K562 (cell line): ENCODE results near the gene MINDY3. TPM values are rescaled to one million over a fixed set of nuclear protein-coding genes. Genes with fewer than 3 reads are reported as not detected.

Experiments used
- ATAC-seq: fragments of 200-7000 bp; cut with Tn5 transposase; 3 replicates; pipeline ENCODE4 v1.9.1; 2020; ENCODE audit warnings: moderate library complexity
- BruUV-seq: library from RNA; stranded (reverse); fragments of 400-500 nt; replicated peaks from 2 replicates; lab custom pipeline; 2021; lab: Mats Ljungman, UMichigan
- CTCF ChIA-PET: fragments of 300-600 bp; formaldehyde crosslinking; extraction: SDS; loops from one replicate; lab custom pipeline; 2021; ENCODE audit warnings: low intra/inter-chr PET ratio; lab: Yijun Ruan, JAX
- POLR2A ChIA-PET: fragments of 300-600, 350-650 bp; sonication (Branson Sonifier 250); formaldehyde crosslinking; extraction: SDS; loops from one replicate; lab custom pipeline; 2021; ENCODE audit warnings: antibody characterized with exemption, inconsistent platforms; lab: Yijun Ruan, JAX
- DNase-seq, 4 experiments: peaks; one replicate each; pipeline versions ENCODE4 v3.0.0 to v3.0.0-alpha.2; 2011 to 2018; ENCODE audit warnings: low spot score in 3 of 4, mixed read lengths in 3 of 4; ENCODE audit errors: extremely low read depth in 1 of 4
- FAIRE-seq: peaks from 2 replicates; lab custom pipeline; 2011; peaks lifted over from hg19 to GRCh38; lab: Jason Lieb, UNC
- H2AFZ ChIP-seq: 2 replicates; pipeline ENCODE4 v1.6.0; 2011; ENCODE audit warnings: low read depth, low read length, control low read depth, inconsistent platforms
- H3K27ac ChIP-seq: fragments of 200-600 bp; 3 replicates; pipeline ENCODE4 v1.8.0; 2011; ENCODE audit warnings: low read depth, mild to moderate bottlenecking, control low read depth, inconsistent platforms, low read length, moderate library complexity, mixed read lengths; ENCODE audit errors: extremely low read depth
- H3K27me3 ChIP-seq, 2 experiments: fragments of 300-600 bp in 1 of 2; 2 replicates in 1 of 2; 3 replicates in 1 of 2; pipeline versions ENCODE4 v1.6.0 to v1.8.0; 2011; ENCODE audit warnings: inconsistent platforms in 2 of 2, low read length in 2 of 2, mild to moderate bottlenecking in 1 of 2, mixed read lengths in 1 of 2, moderate library complexity in 1 of 2; ENCODE audit not compliant: control insufficient read depth in 2 of 2, insufficient read depth in 2 of 2
- H3K36me3 ChIP-seq: fragments of 300-600 bp; 3 replicates; pipeline ENCODE4 v1.8.0; 2011; ENCODE audit warnings: mild to moderate bottlenecking, low read length, inconsistent platforms; ENCODE audit not compliant: control insufficient read depth, insufficient read depth
- H3K4me1 ChIP-seq, 2 experiments: fragments of 200-600 bp in 1 of 2; replicated peaks in 1 of 2; 2 replicates in 1 of 2; 3 replicates in 1 of 2; pipeline versions ENCODE4 v1.5.1 to v1.8.0; 2011; ENCODE audit warnings: inconsistent platforms in 2 of 2, low read length in 2 of 2, mild to moderate bottlenecking in 1 of 2, mixed read lengths in 1 of 2, moderate library complexity in 1 of 2; ENCODE audit not compliant: control insufficient read depth in 2 of 2, insufficient read depth in 2 of 2
- H3K4me2 ChIP-seq: 2 replicates; pipeline ENCODE4 v1.6.1; 2011; ENCODE audit warnings: low read length, control low read depth, inconsistent platforms, mixed read lengths; ENCODE audit not compliant: insufficient read depth
- H3K4me3 ChIP-seq: fragments of 200-600 bp; sonication (generic), shearing (Covaris generic); 2 replicates; pipeline ENCODE4 v1.5.1; 2016; ENCODE audit warnings: control low read depth, inconsistent platforms
- H3K79me2 ChIP-seq: fragments of 200-600 bp; 3 replicates; pipeline ENCODE4 v1.8.0; 2011; ENCODE audit warnings: low read length, inconsistent platforms; ENCODE audit not compliant: control insufficient read depth, insufficient read depth
- H3K9ac ChIP-seq, 2 experiments: 2 replicates each; pipeline versions ENCODE4 v1.6.0 to v1.6.1; 2011; ENCODE audit warnings: low read depth in 2 of 2, low read length in 2 of 2, control low read depth in 1 of 2, inconsistent platforms in 1 of 2, mild to moderate bottlenecking in 1 of 2, mixed read lengths in 1 of 2; ENCODE audit not compliant: insufficient read depth in 1 of 2
- H3K9me1 ChIP-seq: one replicate; pipeline ENCODE4 v1.6.0; 2011; ENCODE audit warnings: inconsistent platforms, mild to moderate bottlenecking, low read length, moderate library complexity; ENCODE audit not compliant: control insufficient read depth, insufficient read depth
- H3K9me3 ChIP-seq: replicated peaks from 2 replicates; pipeline ENCODE4 v1.5.1; 2011; ENCODE audit warnings: low read depth, low read length, inconsistent platforms; ENCODE audit not compliant: control insufficient read depth, insufficient read depth
- H4K20me1 ChIP-seq: replicated peaks from 2 replicates; pipeline ENCODE4 v1.6.1; 2011; ENCODE audit warnings: low read length, inconsistent platforms, mixed read lengths; ENCODE audit not compliant: control insufficient read depth, insufficient read depth
- ELF2 ChIP-seq: fragments of 250-450 bp; sonication (Bioruptor Pico); IDR thresholded peaks from 2 replicates; pipeline ENCODE4 v1.5.0; 2021; ENCODE audit warnings: mild to moderate bottlenecking
- MAX ChIP-seq: sonication (generic); formaldehyde crosslinking; IDR thresholded peaks from 2 replicates; pipeline ENCODE4 v1.9.0; 2022; ENCODE audit warnings: mild to moderate bottlenecking, missing genetic modification reagents
- NONO ChIP-seq, 2 experiments: fragments of 200-400 bp in 1 of 2; fragments of 450-650 bp in 1 of 2; formaldehyde crosslinking in 1 of 2; IDR thresholded peaks; 2 replicates each; pipeline ENCODE4 v1.6.1; 2017; ENCODE audit warnings: low read depth in 2 of 2, mild to moderate bottlenecking in 2 of 2, moderate library complexity in 2 of 2, low read length in 1 of 2
- RBM39 ChIP-seq: fragments of 200-400 bp; formaldehyde crosslinking; optimal IDR thresholded peaks from 2 replicates; pipeline ENCODE3; 2018; ENCODE audit warnings: low read depth, low read length
- ZNF12 ChIP-seq: sonication (generic); formaldehyde crosslinking; IDR thresholded peaks from 2 replicates; pipeline ENCODE4 v1.4.0; 2020; ENCODE audit warnings: mild to moderate bottlenecking, missing genetic modification reagents
- ZNF449 ChIP-seq: fragments of 250-450 bp; sonication (Bioruptor Pico); IDR thresholded peaks from 2 replicates; pipeline ENCODE4 v1.8.0; 2022; ENCODE audit warnings: moderate library complexity, mild to moderate bottlenecking, inconsistent platforms
- ZNF639 ChIP-seq, 2 experiments: fragments of 200-800 bp in 1 of 2; sonication (Bioruptor generic) in 1 of 2; sonication (generic) in 1 of 2; formaldehyde crosslinking in 1 of 2; IDR thresholded peaks in 1 of 2; conservative IDR thresholded peaks in 1 of 2; 2 replicates each; pipeline versions ENCODE4 v1.5.0 to v1.6.1; 2016 to 2020; ENCODE audit warnings: missing compliant biosample characterization in 1 of 2, missing genetic modification characterization in 1 of 2, missing genetic modification reagents in 1 of 2
- WGBS: fragments of 100-300 bp; shearing (Covaris generic); methylation state at CpG from one replicate; pipeline ENCODE4 v1.1.6; 2016; ENCODE audit warnings: low coverage, mixed read lengths; ENCODE audit not compliant: insufficient coverage; ENCODE audit errors: missing lambda C conversion rate; 5-methylcytosine and 5-hydroxymethylcytosine counted together
- in situ Hi-C: fragments of 300-500 bp; cut with MboI; formaldehyde crosslinking; loops from 4 replicates; pipeline ENCODE4 v1.15.0; 2018; ENCODE audit warnings: inconsistent platforms, mixed read lengths
- intact Hi-C: fragments of 100-400 bp; cut with micrococcal nuclease; formaldehyde crosslinking; loops from 2 replicates; pipeline ENCODE4 v1.14.2; 2022
- polyA plus RNA-seq, 8 experiments: library from polyadenylated mRNA; depleted of rRNA in 4 of 8; stranded (reverse) in 5 of 8; unstranded in 3 of 8; fragments of >200 nt; fragmentation: Nextera tagmentation in 2 of 8; fragmentation: Illumina TruSeq in 1 of 8; extraction: Ambion mirVana in 2 of 8; extraction: Trizol in 1 of 8; gene quantifications; 2 replicates each; pipeline versions ENCODE4 v1.2.1 to v1.2.3, GENCODE V29; 2011 to 2014; ENCODE audit warnings: inconsistent platforms in 1 of 8, missing spikeins in 1 of 8
- total RNA-seq, 7 experiments: library from RNA; depleted of rRNA in 6 of 7; stranded (reverse); fragments of >200 nt in 6 of 7; fragmentation: Illumina TruSeq in 2 of 7; extraction: Trizol in 2 of 7; gene quantifications; 2 replicates each; pipeline versions ENCODE4 v1.2.1 to v1.2.3, GENCODE V29; 2011 to 2021; ENCODE audit warnings: low replicate concordance in 1 of 7

Gene MINDY3
- total and polyA plus RNA-seq, 9 of the 15 experiments (the other 6 are each of a cell fraction or from before 2014, with no cell fraction given): 14.0 to 35.9 (median 23.6) TPM

- no TSS peak for BruUV-seq
- no peak overlapping the region for H3K9ac ChIP-seq
- no peak overlapping the region for H3K4me3 ChIP-seq
- no peak for DNase-seq
- no peak for FAIRE-seq
- H3K4me1 ChIP-seq: no peaks in the 10 kb centered on the region; a peak in 1 of 5 replicates
- H3K79me2 ChIP-seq: peaks cover 2% of the 10 kb centered on the region
- H3K36me3 ChIP-seq: no peaks in the 10 kb centered on the region
- no peak for ATAC-seq
- H3K27ac ChIP-seq: no peak overlapping the region
- CTCF ChIA-PET: no interaction called here
- H3K9me1 ChIP-seq: no peaks in the 10 kb centered on the region
- 47% methylated on average over 7 of the region's 7 CpGs for WGBS
- no peak overlapping the region for H3K4me2 ChIP-seq
- H3K9me3 ChIP-seq: no peaks in the 10 kb centered on the region
- in situ Hi-C loops (no loop called here), intact Hi-C loops (no loop called here)
- no peaks in the 10 kb centered on the region; a peak in 1 of 5 replicates for H3K27me3 ChIP-seq
- no peaks in the 10 kb centered on the region for H4K20me1 ChIP-seq
- POLR2A ChIA-PET: no interaction called here
- no peak for TF ChIP-seq ELF2 (CRISPR knock-in tag)
- TF ChIP-seq ZNF639 (CRISPR knock-in tag; conservative IDR thresholded peaks at IDR 0.05 in 1 of 2, IDR thresholded peaks at IDR 0.05 in 1 of 2): no peak
- no peak for TF ChIP-seq NONO (IDR thresholded peaks at IDR 0.05; ENCODE audit: low read depth in 2 of 2, low read length in 1 of 2)
- no peak for TF ChIP-seq RBM39
- no peak for TF ChIP-seq MAX
- TF ChIP-seq ZNF12 (CRISPR knock-in tag): peak; percentile 92
- TF ChIP-seq ZNF449 (CRISPR knock-in tag): no peak
- no peak overlapping the region for H2AFZ ChIP-seq
These were observed 5.0 kb upstream of the MINDY3 start for GRCh38 chr10:15865304-15865703.
